ENCODE data around the gene TMEM167A. TPM values are rescaled to one million over a fixed set of nuclear protein-coding genes. Genes with fewer than 3 reads are reported as not detected.

The TMEM167A gene
- total RNA-seq, 2 donors from 2014 or later, result 124 to 134 TPM

GRCh38 chr5:83085106-83085505 lies 7.9 kb upstream of the TMEM167A start:
- Mint-ChIP-seq H3K4me3 (no peak overlapping the region), H3K9me3 (peaks cover 7% of the 10 kb centered on the region), H3K36me3 (ENCODE audit: low read depth) (no peaks in the 10 kb centered on the region), H3K4me1 (peaks cover 13% of the 10 kb centered on the region), H3K27me3 (ENCODE audit: insufficient read depth) (no peaks in the 10 kb centered on the region), H3K27ac (no peak overlapping the region)
- WGBS, 2 experiments (ENCODE audit: insufficient coverage in 1 of 2, insufficient read length in 1 of 2), result 87 to 93% methylated on average over 2 of the region's 2 CpGs
- Histone ChIP-seq H3K27ac (ENCODE audit: low read depth, low read length) (no peak overlapping the region), H3K9me3 (ENCODE audit: control insufficient read depth, low read length) (peaks cover 10% of the 10 kb centered on the region), H3K4me1 (ENCODE audit: control insufficient read depth, insufficient read depth, low read length) (peaks cover 4% of the 10 kb centered on the region), H3K36me3 (ENCODE audit: control insufficient read depth, insufficient read depth, low read length) (no peaks in the 10 kb centered on the region), H3K9ac (ENCODE audit: extremely low read depth, low read length, poor library complexity, severe bottlenecking) (no peak overlapping the region), H3K27me3 (ENCODE audit: control insufficient read depth, insufficient read depth, low read length, poor library complexity, severe bottlenecking) (no peaks in the 10 kb centered on the region), H3K4me3 (ENCODE audit: low read length) (peak overlapping the region; percentile 30)
- TF ChIP-seq CTCF (conservative IDR thresholded peaks at IDR 0.05), result no peak
- DNase-seq, result no peak

DNA sequence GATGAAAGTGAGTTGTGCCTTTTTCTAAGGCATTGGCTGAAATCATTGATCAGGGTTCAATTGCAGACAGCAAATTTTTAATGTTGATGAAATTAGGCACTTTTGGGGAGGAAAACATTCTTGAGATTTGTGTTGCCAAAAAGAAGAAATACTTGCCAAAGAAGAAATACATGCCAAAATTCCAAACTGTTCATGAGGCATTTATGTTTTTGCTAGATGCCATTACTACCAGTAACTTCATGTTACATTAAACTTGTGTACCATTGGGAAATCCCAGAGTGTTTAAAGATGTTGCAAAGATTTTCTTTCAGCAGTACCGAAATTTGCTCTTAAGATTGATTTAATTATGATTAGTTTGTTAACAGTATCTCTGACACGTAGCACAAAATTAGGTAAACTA lies 7.1 kb upstream of the TMEM167A start:
- Mint-ChIP-seq H3K27me3 (ENCODE audit: insufficient read depth) (no peaks in the 10 kb centered on the region), H3K4me1 (peaks cover 13% of the 10 kb centered on the region), H3K27ac (no peak overlapping the region), H3K4me3 (no peak overlapping the region), H3K9me3 (peaks cover under 1% of the 10 kb centered on the region), H3K36me3 (ENCODE audit: low read depth) (no peaks in the 10 kb centered on the region)
- Histone ChIP-seq H3K27ac (ENCODE audit: low read depth, low read length) (no peak overlapping the region), H3K4me3 (ENCODE audit: low read length) (peak overlapping the region; percentile 30), H3K9ac (ENCODE audit: extremely low read depth, low read length, poor library complexity, severe bottlenecking) (no peak overlapping the region), H3K4me1 (ENCODE audit: control insufficient read depth, insufficient read depth, low read length) (peaks cover 4% of the 10 kb centered on the region), H3K27me3 (ENCODE audit: control insufficient read depth, insufficient read depth, low read length, poor library complexity, severe bottlenecking) (no peaks in the 10 kb centered on the region), H3K36me3 (ENCODE audit: control insufficient read depth, insufficient read depth, low read length) (no peaks in the 10 kb centered on the region), H3K9me3 (ENCODE audit: control insufficient read depth, low read length) (peaks cover 3% of the 10 kb centered on the region)
- no peak for DNase-seq
- no peak for TF ChIP-seq CTCF (conservative IDR thresholded peaks at IDR 0.05)
- WGBS, 2 experiments (ENCODE audit: insufficient coverage in 1 of 2, insufficient read length in 1 of 2), result 98 to 100% methylated on average over 1 to 2 of the region's 2 CpGs

DNA sequence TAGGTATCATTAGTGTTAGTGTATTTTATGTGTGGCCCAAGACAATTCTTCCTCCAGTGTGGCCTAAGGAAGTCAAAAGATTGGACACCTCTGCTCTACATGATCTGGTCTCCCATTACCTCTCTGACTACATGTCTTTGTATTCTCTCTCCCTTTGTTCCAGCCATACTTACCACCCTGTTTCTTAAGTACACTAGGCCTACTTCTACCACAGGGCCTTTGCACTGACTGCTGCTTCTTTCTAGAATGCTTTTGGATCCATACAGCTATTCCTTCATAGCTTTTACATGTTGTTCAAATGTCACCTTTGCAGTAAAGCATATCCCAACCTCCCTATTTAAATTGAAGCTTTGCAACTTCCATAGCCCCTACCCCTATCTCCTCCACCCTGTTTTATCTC lies 5.6 kb upstream of the TMEM167A start:
- no peaks in the 10 kb centered on the region for H3K9me3 Mint-ChIP-seq
- Histone ChIP-seq H3K9ac (ENCODE audit: extremely low read depth, low read length, poor library complexity, severe bottlenecking) (no peak overlapping the region), H3K9me3 (ENCODE audit: control insufficient read depth, low read length) (no peaks in the 10 kb centered on the region), H3K27ac (ENCODE audit: low read depth, low read length) (no peak overlapping the region), H3K36me3 (ENCODE audit: control insufficient read depth, insufficient read depth, low read length) (no peaks in the 10 kb centered on the region), H3K4me1 (ENCODE audit: control insufficient read depth, insufficient read depth, low read length) (peaks cover 4% of the 10 kb centered on the region), H3K4me3 (ENCODE audit: low read length) (no peak overlapping the region), H3K27me3 (ENCODE audit: control insufficient read depth, insufficient read depth, low read length, poor library complexity, severe bottlenecking) (no peaks in the 10 kb centered on the region)
- peaks cover 22% of the 10 kb centered on the region for H3K4me1 Mint-ChIP-seq
- H3K27ac Mint-ChIP-seq, result no peak overlapping the region
- H3K36me3 Mint-ChIP-seq (ENCODE audit: low read depth), result no peaks in the 10 kb centered on the region
- TF ChIP-seq CTCF (conservative IDR thresholded peaks at IDR 0.05), result no peak
- H3K4me3 Mint-ChIP-seq, result no peak overlapping the region
- no peaks in the 10 kb centered on the region for H3K27me3 Mint-ChIP-seq (ENCODE audit: insufficient read depth)
- no peak for DNase-seq
